ENCODE results near the gene DKC1.

DKC1 gene

DNA sequence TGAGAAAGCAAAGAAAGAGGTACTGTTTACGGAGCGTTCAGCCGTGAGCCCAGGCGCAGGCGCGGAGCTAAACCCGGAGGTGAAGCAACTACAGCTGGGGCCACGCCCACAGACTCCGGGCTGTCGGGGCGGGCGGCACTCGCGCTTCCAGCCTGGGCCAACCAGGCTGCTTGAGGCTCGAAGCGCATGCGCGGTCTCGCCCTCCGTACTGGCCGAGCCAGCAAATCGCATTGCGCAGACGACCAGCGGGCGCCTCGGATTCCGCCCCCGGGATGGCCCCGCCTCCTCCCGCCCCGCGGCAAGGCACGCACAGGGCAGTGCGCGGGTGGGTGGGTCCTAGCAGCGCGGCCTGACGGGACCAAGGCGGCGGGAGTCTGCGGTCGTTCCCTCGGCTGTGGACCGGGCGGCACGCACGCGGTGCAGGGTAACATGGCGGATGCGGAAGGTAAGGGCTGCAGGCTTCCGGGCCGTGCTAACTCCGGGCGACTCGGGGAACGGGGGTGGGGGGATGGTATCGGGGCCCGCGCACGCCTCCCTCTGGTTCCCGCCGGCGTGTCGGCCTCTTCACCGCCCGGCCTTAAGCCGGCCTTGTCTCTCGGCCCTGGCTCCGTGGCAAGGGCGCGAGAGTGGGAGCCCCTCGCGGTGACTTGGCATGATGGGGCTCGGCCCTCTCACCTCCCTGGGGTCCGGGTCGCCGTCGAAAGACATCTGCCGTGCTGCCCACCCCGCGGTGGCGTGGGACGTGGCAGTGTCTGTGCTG lies at the start of gene DKC1:
Gene DKC1, plus strand, starts transcription at position 328 of the 760 bp plus-strand sequence. Its CDS starts 102 bp downstream, at position 430.
- DNase-seq: peak; percentile 90 to 93

DNA sequence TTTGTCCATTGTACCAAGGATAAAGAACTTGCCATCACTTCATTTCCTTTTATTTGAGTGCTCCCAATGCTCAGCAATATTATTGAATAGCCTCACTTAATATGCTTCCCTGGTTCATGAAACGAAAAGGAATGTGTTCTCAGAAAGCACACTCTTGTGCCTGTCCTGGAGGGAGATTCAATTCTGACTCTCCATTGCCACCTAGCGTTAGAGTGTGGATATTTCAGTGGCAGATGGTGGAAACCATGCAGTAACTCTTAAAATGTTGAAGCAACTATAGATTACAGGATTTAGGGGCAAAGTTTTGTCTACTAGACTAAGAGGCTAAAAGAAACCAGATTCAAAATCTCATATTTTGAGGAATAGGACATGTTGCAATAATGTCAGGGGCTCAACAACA lies 47.7 kb upstream of the DKC1 start:
- peak; percentile 33 to 35 for DNase-seq

DNA sequence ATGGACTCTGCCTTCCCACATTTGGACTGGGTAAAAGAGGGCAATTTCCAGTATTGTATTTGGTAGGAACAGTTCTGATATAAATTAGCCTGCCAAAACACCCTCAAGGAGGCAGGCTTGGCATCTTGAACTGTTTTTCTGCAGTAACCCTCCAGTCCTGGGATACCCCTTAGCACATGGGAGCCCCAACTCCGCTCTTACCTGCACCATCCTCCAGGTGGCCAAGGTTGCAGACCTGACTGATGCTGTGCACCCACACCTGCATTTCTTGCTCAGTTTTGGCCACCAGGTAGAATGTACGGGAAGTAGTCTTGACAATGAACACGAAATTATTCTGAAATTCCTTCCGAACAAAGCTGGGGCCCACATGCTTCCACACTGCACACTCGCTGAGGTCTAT lies 46.8 kb upstream of the DKC1 start:
- DNase-seq: no peak

DNA sequence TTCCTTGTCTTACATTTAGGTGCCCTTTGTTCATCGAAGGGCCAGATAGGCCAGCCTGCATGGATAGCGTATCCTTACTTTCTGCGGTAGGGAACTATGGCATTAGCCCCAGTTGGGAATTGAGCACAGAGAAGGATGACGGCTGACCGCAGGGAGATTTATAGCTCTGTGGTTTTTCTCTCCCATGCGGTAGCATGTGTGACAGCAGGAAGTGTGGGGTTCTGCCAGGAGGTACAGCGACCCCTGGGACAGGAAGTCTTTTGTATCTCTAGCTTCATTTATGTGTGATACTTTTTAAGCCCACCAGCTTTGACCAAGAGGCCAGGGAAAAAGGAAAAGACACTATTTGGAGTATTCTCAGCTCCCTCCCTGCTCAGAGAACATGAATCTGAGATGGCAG lies 44.8 kb upstream of the DKC1 start:
- no peak for DNase-seq

DNA sequence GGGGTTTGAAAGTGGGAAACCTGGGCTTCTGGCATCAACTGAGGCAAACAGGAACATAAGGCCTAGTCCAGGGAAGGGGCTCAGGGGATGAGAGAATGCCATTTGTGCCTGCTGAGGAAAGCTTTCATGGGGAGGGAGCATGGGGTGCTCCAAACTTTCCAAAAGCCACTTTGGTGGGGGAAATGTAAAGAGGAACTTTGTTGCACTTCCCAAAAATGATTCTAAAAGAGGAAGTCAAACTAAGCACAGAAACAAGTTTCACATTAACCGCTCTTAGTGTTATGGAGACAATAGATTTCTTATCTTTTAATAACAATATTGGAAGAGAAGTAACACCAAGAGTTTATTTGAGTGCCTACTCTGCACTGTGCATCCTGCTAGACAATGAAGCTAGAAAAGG lies 44.0 kb upstream of the DKC1 start:
- DNase-seq: no peak

DNA sequence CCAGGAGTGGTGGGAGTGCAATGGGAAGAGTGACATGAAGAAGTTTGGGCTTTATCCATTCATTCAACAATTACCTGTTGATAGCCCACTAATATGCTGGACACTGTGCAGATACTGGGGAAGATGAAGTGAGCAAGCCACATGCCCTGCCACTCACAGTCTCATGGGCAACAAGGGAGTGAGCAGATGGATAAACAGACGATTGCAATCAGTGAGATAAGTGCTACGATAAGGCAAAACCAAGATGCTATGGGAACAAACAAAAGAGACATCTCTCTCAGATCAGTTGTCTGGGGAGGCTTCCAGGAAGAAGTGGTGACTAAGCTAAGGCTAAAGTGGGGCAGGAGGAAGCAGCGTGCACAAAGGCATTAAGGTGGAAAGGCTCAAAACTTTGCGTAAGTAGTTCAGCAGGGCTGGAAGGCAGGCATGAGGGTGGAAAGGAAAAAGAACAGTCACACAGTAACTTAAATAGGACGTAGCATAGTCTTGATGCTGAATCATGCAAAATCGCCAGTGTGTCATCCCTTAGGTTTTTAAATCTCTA lies 43.5 kb upstream of the DKC1 start:
- peak; percentile 44 to 53 for DNase-seq

DNA sequence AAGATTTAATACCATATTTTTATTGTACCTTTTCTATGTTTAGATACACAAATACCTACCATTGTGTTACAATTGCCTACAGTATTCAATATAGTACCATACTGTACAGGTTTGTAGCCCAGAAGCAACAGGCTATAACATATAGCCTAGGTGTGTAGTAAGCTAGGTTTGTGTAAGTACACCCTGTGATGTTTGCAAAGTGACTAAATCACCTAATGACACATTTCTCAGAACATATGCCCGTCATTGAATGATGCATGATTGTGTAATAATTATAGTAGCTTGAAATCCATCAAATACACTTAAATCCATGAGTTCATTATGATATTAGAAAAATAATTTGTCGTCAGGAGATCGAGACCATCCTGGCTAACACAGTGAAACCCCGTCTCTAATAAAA lies 42.6 kb upstream of the DKC1 start:
- no peak for DNase-seq

DNA sequence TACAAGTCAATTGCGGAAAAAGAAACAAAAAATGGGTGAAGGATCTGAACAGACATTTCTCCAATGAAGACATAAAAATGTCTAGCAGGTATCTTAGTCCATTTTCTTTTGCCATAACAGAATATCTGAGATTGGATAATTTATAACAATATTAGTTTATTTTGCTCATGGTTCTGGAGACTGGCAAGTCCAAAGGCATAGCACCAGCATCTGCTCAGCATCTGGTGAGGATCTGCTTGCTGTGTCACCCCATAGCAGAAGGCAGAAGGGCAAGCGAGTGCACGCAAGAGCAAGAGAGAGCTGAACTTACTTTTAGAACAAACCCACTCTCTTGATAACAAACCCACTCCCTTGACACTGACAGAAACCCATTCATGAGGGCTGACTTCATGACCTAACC lies 41.5 kb upstream of the DKC1 start:
- no peak for DNase-seq

DNA sequence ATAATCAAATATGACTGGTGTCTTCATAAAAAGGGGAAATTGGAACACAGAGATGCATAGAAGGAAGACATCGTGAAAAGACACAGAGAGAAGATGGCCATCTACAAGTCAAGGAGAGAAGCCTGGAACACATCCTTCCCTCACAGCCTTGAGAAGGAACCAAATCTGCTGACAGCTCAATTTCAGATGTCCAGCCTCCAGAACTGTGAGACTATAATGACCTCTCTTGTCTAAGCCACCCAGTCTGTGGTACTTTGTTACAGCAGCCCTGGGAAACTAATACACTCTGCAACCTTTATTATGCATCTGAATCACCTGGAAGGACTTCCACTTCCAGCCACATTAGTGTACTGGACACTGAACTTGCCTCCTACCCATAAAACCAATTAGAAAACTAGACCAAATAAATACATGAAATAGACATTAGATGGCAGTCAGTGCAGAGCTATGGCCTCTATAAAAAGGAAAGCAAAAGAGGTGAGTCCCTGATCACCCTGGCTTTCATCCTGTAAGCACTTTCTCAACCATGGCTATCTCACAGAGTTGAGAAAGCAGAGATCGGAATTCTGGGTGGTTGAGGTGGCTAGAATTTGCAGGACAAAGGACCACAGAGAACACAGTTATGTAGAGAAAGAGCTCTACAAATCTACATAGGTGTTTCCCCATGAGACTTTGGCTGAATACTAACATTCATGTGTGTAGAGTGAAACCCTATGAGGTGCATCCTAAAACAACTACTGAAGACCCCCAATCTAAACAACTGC lies 37.5 kb upstream of the DKC1 start:
- DNase-seq: no peak

DNA sequence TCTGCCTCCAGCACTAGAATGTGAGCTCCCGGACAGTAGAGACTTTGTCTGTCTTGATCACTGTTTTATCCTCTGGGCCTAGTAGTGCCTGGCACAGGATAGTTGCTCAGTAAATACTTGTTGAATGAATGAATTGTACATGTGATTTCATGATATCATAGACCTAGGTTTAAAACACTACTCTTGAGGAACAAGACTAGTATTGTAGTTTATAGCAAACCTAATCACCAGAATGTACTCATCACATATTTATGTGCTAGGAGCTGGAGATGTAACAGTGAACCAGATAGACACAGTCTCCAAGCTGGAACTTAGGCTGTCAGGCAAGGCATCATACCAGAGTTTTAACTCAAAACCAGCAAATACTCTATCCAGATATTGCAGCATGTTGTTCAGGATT lies 35.2 kb upstream of the DKC1 start:
- no peak for DNase-seq

DNA sequence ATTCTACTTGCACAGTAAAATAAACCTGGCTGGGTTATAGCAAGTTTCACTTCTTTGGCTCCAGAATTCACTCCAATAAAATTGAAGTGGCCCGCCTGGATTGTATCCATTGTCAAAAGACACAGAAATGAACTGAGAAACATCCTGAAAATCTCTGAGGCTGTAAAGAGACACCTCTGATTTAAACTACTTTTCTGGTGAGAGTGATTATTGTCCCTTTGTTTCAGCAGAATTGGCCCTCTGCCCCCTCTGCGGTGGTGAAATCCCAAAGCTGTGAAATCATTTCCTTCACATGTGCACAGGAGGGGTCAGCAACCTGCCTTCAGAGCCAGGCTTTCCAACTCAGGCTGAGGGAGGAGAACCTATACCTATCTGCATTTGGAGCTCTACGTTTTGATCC lies 34.8 kb upstream of the DKC1 start:
- no peak for DNase-seq

DNA sequence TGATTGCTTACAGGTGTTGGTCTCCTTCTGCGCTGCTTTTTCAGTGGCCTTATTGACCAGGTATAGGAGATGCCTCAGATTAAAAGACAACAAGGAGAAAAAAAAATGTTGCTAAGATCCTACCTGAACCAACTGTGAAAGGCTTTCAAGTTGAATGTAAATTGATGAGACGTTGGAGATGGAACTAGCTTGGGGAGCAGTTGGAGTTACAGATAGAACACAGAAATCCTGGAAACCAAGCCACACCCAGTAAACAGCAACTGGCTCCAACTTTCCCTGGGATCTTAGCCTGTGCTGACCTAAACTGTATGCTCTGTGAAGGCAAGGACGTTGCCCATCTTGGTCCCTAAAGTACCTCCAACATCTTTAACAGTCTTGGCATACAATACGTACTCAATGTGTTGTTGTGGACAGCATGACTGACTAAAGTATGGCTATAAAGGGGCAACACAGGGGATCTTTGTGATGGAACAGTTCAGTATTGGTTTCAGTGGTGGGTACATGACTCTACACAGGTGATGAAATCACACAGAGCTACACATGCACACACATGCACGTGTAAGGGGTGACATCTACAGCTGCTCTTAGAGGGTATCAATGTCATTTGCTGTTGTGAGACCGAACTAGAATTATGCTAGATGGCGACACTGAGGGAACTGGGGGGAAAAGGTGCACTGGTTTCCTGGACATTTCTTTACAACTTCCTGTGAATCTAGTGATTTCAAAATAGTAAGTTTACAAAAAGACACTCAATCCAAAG lies 34.1 kb upstream of the DKC1 start:
- DNase-seq: no peak

DNA sequence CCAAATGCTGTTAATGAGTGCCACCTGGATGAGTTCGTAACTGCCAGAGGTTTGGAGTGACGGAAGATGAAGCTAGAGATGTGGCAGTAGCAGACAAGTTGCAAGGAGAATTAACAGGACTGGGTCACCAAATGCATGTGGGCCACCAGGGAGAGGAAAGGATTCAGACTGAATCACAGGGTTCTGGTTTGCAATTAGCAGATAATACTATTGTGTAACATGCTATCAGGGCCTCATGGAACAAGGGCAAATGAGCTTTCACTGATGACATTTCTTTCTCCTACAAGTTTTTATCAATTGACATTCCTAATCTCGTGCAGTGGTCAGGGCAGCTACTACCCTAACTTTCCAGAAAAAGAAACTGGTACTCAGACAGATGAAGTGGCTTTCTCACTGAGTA lies 33.2 kb upstream of the DKC1 start:
- DNase-seq: no peak

DNA sequence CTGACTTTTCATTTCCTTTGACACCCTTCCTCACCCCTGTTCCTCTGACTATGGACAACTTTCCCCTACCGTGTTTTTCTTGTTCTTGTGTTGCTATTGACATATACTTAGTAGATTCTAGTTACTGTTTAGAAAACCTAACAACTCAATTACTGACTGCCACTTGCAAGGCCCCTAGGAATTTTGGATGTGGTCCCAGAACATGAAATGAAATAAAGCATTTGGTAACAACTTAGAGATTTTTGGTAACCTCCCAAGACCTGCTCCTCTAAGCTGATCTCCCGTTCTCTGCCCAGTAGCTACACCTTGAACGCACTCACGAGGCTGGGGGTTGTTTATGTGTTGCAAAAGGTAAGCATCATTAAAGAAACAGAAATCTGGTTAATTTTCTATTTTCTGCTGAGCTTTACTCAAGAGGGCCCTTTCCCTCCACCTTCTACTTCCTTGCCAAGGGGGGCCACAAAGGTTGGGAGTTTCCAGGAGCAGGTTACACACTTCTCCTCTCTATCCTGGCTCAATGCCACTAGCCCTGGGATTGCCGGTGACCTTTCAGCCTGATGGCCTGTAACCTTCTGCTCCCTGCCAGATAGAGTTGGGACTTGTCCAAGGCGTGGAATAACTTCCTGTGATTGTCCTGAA lies 32.3 kb upstream of the DKC1 start:
- no peak for DNase-seq

DNA sequence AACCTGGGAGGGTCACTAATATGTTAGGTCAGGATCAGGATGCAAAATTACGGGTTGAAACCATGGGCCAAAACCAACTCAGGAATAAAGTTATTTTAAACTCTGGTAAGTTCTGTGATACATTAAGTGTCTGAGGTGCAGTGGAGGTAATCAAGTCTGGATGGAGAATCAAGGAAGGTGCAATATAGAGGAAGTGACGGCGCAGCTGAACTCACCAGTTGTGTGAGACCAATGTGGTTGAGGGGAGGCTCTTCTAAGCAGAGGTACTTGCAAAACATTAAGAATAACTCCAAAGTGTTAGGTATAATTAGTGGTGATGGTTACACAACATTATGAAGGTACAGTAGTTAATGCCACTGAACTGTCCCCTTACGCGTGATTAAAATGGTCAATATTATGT lies 31.5 kb upstream of the DKC1 start:
- no peak for DNase-seq

DNA sequence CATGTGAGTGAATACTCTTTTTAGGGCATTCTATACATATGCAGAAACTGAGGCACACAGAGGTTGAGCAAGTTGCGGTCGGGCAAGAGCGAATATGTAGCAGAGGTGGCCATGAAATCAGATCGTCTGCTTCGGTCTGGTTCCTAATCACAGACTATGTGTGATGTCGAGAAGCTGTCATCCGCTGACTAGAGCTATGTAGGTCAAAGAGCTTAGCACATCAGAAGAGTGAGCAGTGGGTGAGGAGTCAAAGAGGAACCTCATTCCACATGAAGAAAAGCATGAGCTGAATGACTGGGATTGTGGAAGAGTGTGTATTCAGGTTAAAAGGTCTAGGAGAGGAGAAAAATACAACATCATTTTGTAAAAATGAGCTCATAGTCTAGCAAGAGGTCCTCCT lies 30.8 kb upstream of the DKC1 start:
- no peak for DNase-seq

DNA sequence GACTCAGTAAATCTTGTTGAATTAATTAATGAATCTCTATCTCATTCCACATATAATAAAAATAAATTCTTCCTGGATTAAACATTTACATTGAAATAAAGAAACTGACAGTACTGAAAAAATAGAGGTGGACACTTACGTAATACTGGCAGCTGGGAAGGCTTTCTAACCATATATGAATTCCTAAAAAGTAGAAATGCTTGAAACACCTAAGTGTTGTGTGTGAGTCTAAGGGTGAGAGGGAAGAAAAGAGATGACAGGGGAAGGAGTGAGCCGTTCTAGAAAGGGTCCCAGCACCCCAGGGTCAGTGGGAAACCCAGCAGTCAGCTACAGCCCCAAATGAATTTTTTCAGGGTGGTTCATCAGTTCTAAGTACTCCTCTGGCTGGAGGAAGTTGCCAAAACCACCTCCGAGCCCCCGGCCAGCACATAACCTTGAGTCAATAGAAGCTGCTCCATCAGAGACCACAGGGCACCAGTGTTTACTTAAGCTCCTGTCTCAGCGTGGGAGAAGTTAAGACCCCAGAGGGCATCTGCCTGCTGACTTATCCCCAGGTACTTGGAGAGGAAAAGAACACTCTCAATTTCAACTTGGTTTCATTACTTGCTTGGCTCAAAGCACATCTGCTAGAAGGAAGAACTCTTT lies 30.1 kb upstream of the DKC1 start:
- no peak for DNase-seq

DNA sequence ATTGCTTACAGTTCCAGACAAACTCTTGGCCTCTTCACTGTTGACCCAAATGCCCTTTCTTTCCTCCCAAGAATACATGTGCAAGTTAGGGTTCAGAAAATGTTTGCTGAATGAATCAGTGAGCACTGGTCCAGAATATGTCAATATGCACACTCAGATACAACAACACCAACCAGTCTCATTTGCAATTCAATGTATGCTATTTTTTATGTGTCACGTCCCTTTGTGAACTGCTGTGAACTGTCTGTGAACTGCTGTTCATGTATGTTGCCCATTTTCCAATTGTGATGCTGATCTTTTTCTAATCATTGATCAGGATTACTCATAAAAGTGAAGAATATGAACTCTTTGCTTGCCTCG lies 29.6 kb upstream of the DKC1 start:
- no peak for DNase-seq

DNA sequence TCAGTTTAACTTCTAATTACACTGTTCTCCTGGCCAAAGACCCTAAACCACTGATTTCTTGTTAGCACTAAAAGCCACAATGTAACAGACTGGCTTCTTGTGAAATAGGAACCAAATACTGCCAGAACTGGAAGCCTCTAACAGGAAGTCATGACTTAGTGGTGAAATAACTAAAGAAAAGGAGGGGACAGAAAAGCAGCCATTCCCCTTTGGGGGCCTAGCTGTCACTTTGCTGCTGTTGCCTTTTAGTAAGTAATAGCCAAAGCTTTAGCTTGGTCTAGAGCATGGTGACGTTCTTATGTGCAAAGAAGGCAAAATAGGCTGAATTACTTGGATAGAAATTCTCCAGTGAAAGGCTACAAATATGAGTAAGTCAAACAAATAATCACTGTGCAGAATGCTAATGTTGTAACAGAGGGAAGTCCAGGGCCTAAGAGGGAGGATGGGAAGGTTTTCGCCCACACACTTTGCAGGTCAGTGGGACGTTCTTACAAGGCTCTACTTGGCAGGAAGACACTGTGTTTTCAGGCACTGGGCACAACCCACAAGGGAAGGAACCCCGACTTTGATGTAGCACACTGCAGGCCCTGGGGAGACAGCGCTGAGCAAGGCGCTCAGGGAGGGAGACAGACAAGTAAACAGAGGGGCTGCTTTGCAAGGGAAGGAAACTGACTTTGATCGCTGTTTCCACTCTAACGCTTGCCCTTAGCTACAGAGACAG lies 28.4 kb upstream of the DKC1 start:
- DNase-seq: no peak

DNA sequence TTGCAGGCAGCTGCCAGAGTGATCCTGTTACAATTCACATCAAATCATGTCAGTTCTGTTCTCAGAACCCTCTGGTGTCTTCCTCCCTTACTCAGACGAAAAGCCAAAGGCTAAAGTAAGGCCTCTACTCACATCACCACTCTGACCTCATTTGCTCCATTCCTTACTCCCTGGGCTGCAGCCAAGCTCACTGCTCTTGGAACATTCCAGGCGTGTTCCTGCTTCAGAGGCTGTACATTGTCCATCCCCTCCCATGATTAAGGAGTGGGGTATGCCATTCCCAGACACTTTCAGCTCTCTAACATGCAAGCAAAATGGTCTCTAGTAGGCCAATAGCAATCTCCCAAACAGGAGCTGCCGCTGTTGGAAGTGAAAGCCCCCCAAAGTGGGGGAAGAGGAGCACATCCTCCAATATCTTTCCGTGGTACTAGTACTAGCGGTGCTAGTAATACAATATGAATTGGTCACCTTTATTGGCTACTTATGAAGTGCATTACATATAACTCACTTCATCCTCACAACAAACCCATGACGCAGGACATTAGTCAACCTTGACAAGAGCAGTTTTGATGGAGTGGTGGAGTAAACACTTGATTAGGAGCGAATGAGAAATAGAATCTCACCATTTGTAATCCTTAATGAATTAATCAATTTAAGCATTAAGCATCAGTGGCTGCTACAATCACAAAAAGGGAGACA lies 26.8 kb upstream of the DKC1 start:
- no peak for DNase-seq

DNA sequence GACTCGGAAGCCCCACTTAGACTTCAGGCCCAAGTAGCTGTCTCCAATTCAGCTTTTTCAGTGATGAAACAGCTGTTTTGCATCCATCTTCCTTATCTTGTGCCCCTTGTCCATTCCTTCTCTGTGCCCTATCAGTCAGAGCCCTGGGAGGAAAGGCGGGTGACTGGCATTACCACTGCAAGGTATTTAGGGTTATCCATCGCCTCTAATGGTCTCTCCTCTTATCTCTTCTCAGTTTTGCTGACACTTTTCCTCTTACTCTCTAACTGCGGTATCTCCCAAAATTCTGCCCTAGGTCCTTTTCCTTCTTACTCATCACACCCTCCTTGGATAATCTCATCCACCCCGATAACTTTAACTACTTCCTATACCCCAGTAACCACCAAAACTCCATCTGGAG lies 25.5 kb upstream of the DKC1 start:
- DNase-seq: no peak

Measured in activated CD4-positive, alpha-beta T cell treated with anti-CD3 and anti-CD28 coated beads, Interleukin-2, amount 50 U/mL, for 4 hours (primary cell).